ENCODE data around the gene PTPRN2. TPM values are rescaled to one million over a fixed set of nuclear protein-coding genes. Genes with fewer than 3 reads are reported as not detected.

PTPRN2 gene
- total RNA-seq, 2 donors from 2014 or later, result 26.1 to 55.5 TPM

DNA sequence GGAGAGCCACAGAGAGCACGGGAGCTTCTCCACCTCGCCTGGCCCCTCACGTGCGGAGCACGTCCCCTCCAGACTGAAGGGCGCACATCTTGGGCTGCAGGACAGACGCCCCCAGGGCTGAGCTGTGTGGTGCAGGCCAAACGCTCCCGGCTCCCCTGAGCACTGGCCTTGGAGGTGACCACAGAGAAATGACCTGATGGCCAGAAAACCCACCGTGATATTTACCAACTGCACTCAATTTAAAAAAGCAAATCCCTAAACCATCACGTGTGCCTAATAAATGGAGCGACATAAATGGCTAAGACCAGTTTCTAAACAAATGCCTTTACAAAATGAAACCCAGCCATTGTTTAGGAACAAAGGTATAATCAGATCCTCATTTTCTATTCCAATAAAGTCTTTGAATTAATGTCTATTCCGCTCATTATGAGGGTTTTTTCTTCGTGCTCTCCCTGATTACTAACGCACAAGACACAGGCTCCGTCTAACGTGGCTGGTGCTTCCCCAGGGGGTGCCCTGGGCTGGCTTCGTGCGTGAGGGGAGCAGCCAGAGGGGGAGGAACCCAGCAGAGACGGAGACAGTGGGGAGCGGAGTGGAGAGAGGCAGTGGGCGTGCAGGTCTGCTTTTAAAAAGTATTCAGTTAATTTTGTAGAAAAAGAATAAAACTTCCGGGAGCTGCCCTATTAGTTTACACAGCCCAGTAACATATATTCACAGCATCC, 1060.5 kb downstream of the PTPRN2 start:
- Histone ChIP-seq H3K9me3 (no peaks in the 10 kb centered on the region), H3K4me1 (replicated peaks) (no peaks in the 10 kb centered on the region), H3K36me3 (no peaks in the 10 kb centered on the region), H3K27me3 (replicated peaks; ENCODE audit: insufficient read depth) (no peaks in the 10 kb centered on the region), H3K27ac (no peak overlapping the region), H3K4me3 (no peak overlapping the region)
- intact Hi-C loops (cut with DNase I), result no loop called here
- DNase-seq (ENCODE audit: low spot score), result no peak
- WGBS, result 59% methylated on average over 21 of the region's 23 CpGs
- no peak for TF ChIP-seq POLR2A (IDR thresholded peaks at IDR 0.05)
- TF ChIP-seq POLR2AphosphoS5 (IDR thresholded peaks at IDR 0.05), result no peak
- TF ChIP-seq, protein P1, sequence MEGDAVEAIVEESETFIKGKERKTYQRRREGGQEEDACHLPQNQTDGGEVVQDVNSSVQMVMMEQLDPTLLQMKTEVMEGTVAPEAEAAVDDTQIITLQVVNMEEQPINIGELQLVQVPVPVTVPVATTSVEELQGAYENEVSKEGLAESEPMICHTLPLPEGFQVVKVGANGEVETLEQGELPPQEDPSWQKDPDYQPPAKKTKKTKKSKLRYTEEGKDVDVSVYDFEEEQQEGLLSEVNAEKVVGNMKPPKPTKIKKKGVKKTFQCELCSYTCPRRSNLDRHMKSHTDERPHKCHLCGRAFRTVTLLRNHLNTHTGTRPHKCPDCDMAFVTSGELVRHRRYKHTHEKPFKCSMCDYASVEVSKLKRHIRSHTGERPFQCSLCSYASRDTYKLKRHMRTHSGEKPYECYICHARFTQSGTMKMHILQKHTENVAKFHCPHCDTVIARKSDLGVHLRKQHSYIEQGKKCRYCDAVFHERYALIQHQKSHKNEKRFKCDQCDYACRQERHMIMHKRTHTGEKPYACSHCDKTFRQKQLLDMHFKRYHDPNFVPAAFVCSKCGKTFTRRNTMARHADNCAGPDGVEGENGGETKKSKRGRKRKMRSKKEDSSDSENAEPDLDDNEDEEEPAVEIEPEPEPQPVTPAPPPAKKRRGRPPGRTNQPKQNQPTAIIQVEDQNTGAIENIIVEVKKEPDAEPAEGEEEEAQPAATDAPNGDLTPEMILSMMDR (IDR thresholded peaks at IDR 0.05), result no peak

DNA sequence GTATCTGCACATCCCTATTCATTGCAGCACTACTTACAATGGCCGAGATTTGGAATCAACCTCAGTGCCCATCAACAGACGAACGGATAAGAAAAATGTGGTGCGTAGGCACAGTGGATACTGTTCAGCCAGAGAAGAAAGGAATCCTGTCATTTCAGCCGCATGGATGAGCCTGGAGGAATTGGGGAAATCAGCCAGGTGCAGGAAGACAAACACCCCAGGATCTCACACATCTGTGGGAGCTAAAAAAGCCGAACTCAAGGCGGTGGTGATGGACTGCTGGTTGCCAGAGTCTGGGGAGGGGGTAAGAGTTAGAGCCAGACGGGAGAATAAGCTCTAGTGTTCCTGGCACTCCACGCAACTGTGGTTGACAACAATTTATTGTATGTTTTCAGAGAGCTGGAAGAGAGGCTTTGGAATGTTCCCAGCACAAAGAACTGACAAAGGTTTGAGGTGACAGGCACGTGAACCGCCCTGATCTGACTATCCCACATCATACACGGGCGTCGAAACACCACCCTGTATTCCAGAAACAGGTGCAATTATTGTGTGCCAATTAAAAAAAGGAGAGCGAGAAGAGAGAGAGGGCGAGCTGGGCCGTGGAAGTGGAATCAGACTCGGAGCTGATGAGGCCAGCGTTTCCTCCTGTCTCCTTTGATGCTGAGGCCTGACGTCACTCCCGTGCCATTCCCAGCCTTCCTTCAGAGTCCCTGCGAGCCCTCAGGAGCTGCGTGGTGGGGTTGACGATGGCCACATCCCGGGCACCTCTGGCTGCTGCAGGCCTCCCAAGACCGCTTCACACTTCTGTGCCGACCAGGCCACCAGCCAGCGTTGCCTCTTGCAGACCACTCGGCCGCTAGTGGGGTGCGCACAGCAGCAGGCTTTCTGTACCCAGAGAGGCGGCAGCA, 1061.4 kb downstream of the PTPRN2 start:
- intact Hi-C loops (cut with DNase I), result no loop called here
- WGBS, result 38% methylated on average over 30 of the region's 32 CpGs
- DNase-seq (ENCODE audit: low spot score), result no peak
- Histone ChIP-seq H3K36me3 (no peaks in the 10 kb centered on the region), H3K4me1 (replicated peaks) (no peaks in the 10 kb centered on the region), H3K27me3 (replicated peaks; ENCODE audit: insufficient read depth) (no peaks in the 10 kb centered on the region), H3K9me3 (no peaks in the 10 kb centered on the region), H3K27ac (no peak overlapping the region), H3K4me3 (no peak overlapping the region)
- TF ChIP-seq POLR2A (IDR thresholded peaks at IDR 0.05) (no peak), POLR2AphosphoS5 (IDR thresholded peaks at IDR 0.05) (no peak)
- TF ChIP-seq, protein P1 (IDR thresholded peaks at IDR 0.05), result no peak

DNA sequence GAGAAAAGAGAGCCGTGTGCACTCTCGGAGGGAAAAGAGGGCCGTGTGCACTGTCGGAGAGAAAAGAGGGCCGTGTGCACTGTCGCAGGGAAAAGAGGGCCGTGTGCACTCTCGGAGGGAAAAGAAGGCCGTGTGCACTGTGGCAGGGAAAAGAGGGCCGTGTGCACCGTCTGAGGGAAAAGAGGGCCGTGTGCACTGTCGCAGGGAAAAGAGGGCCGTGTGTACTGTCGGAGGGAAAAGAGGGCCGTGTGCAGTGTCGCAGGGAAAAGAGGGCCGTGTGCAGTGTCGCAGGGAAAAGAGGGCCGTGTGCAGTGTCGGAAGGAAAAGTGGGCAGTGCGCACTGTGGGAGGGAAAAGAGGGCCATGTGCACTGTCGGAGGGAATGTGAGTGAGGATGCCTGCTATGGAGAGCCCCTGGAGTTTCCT, 1062.1 kb downstream of the PTPRN2 start:
- no peaks in the 10 kb centered on the region for H3K4me1 ChIP-seq (replicated peaks)
- DNase-seq (ENCODE audit: low spot score), result no peak
- no peak for TF ChIP-seq POLR2A (IDR thresholded peaks at IDR 0.05)
- no peak for TF ChIP-seq POLR2AphosphoS5 (IDR thresholded peaks at IDR 0.05)
- TF ChIP-seq, protein P1 (IDR thresholded peaks at IDR 0.05), result no peak
- no peak overlapping the region for H3K4me3 ChIP-seq
- no peaks in the 10 kb centered on the region for H3K27me3 ChIP-seq (replicated peaks; ENCODE audit: insufficient read depth)
- intact Hi-C loops (cut with DNase I), result no loop called here
- 81% methylated on average over 23 of the region's 23 CpGs for WGBS
- no peak overlapping the region for H3K27ac ChIP-seq
- no peaks in the 10 kb centered on the region for H3K9me3 ChIP-seq
- H3K36me3 ChIP-seq, result no peaks in the 10 kb centered on the region

DNA sequence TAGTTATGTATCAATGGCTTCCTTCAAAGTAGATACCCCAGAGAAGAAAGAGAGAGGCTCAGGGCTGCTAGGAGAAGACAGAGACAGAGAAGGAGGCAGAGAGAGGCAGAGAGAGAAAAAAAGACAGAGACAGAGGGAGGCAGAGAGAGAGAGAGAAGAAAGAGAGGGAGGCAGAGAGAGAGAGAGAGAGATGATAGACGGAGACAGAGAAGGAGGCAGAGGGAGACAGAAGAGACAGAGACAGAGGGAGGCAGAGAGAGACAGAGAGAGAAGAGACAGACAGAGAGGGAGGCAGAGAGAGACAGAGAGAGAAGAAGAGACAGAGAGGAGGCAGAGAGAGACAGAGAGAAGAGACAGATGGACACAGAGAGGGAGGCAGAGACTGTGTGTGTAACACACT, 1062.9 kb downstream of the PTPRN2 start:
- TF ChIP-seq, protein P1 (IDR thresholded peaks at IDR 0.05), result no peak
- no peak for TF ChIP-seq POLR2AphosphoS5 (IDR thresholded peaks at IDR 0.05)
- TF ChIP-seq POLR2A (IDR thresholded peaks at IDR 0.05), result no peak
- DNase-seq (ENCODE audit: low spot score), result no peak
- H3K27me3 ChIP-seq (replicated peaks; ENCODE audit: insufficient read depth), result no peaks in the 10 kb centered on the region
- no peaks in the 10 kb centered on the region for H3K4me1 ChIP-seq (replicated peaks)
- H3K4me3 ChIP-seq, result no peak overlapping the region
- H3K27ac ChIP-seq, result no peak overlapping the region
- no peaks in the 10 kb centered on the region for H3K36me3 ChIP-seq
- H3K9me3 ChIP-seq, result no peaks in the 10 kb centered on the region
- intact Hi-C loops (cut with DNase I), result no loop called here
- 94% methylated on average over 1 of the region's 1 CpG for WGBS
